Measurements from ENCODE around the gene CRTC3. TPM values are rescaled to one million over a fixed set of nuclear protein-coding genes. Genes with fewer than 3 reads are reported as not detected.

CRTC3 gene
- total RNA-seq, 1 experiment from 2014 or later = 45.0 TPM

DNA sequence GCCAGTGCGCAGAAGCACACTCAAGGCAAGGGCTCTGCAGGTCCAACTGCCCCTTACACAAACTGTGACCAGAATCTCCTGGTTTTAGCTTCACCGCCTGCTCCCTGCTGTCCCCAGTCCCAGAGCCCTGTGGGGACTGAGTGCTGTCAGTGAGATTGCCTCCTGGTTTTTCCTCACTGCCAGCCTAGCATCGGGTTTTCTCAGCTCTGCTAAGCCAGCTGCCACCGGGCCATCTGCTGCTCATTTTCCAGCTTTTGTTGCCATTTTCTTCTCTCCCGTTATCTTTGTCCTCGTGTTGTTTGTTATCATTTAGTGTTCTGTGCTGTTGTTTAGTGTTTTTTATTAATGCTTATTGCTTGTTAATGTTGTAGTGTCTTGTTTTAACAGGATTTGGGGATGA, 108.0 kb downstream of the CRTC3 start:
- Histone ChIP-seq H3K36me3 (ENCODE audit: control insufficient read depth, insufficient read depth, low read length) (no peaks in the 10 kb centered on the region; the same call in 1 of the 2 replicates), H3K27ac (ENCODE audit: low read length) (no peak overlapping the region), H3K9me3 (ENCODE audit: control insufficient read depth, insufficient read depth, low read depth, low read length) (no peaks in the 10 kb centered on the region), H3K4me3 (ENCODE audit: low read depth in 2 of 2, low read length in 2 of 2) (no peak overlapping the region), H3K27me3 (ENCODE audit: control insufficient read depth, insufficient read depth, low read length) (no peaks in the 10 kb centered on the region), H3K4me1 (ENCODE audit: control insufficient read depth, insufficient read depth, low read length) (no peaks in the 10 kb centered on the region)
- in situ Hi-C loops (cut with HindIII; ENCODE audit: low pct_unique_long_range_greater_than_20kb, low sequenced_read_pairs) (no loop called here), intact Hi-C loops (cut with micrococcal nuclease; ENCODE audit: unreplicated experiment) (no loop called here)
- TF ChIP-seq TCF7L2 (IDR thresholded peaks at IDR 0.05; ENCODE audit: low read depth, low read length) = no peak
- TF ChIP-seq, protein P1, sequence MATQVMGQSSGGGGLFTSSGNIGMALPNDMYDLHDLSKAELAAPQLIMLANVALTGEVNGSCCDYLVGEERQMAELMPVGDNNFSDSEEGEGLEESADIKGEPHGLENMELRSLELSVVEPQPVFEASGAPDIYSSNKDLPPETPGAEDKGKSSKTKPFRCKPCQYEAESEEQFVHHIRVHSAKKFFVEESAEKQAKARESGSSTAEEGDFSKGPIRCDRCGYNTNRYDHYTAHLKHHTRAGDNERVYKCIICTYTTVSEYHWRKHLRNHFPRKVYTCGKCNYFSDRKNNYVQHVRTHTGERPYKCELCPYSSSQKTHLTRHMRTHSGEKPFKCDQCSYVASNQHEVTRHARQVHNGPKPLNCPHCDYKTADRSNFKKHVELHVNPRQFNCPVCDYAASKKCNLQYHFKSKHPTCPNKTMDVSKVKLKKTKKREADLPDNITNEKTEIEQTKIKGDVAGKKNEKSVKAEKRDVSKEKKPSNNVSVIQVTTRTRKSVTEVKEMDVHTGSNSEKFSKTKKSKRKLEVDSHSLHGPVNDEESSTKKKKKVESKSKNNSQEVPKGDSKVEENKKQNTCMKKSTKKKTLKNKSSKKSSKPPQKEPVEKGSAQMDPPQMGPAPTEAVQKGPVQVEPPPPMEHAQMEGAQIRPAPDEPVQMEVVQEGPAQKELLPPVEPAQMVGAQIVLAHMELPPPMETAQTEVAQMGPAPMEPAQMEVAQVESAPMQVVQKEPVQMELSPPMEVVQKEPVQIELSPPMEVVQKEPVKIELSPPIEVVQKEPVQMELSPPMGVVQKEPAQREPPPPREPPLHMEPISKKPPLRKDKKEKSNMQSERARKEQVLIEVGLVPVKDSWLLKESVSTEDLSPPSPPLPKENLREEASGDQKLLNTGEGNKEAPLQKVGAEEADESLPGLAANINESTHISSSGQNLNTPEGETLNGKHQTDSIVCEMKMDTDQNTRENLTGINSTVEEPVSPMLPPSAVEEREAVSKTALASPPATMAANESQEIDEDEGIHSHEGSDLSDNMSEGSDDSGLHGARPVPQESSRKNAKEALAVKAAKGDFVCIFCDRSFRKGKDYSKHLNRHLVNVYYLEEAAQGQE (IDR thresholded peaks at IDR 0.05; ENCODE audit: insufficient read depth in 1 of 2, low read depth in 2 of 2, low read length in 1 of 2) = no peak
- TF ChIP-seq, protein P2, sequence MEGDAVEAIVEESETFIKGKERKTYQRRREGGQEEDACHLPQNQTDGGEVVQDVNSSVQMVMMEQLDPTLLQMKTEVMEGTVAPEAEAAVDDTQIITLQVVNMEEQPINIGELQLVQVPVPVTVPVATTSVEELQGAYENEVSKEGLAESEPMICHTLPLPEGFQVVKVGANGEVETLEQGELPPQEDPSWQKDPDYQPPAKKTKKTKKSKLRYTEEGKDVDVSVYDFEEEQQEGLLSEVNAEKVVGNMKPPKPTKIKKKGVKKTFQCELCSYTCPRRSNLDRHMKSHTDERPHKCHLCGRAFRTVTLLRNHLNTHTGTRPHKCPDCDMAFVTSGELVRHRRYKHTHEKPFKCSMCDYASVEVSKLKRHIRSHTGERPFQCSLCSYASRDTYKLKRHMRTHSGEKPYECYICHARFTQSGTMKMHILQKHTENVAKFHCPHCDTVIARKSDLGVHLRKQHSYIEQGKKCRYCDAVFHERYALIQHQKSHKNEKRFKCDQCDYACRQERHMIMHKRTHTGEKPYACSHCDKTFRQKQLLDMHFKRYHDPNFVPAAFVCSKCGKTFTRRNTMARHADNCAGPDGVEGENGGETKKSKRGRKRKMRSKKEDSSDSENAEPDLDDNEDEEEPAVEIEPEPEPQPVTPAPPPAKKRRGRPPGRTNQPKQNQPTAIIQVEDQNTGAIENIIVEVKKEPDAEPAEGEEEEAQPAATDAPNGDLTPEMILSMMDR (IDR thresholded peaks at IDR 0.05) = no peak
- TF ChIP-seq SIN3A (IDR thresholded peaks at IDR 0.05; ENCODE audit: borderline replicate concordance, insufficient read depth, low read depth, low read length) = no peak
- TF ChIP-seq POLR2AphosphoS5 (IDR thresholded peaks at IDR 0.05; ENCODE audit: low read depth, low read length) = no peak
- BruUV-seq (replicated peaks) = no TSS peak
- ChIA-PET POLR2A (no interaction called here), CTCF (no interaction called here)
- DNase-seq (ENCODE audit: low read depth, low spot score) (no peak), ATAC-seq (no peak)

DNA sequence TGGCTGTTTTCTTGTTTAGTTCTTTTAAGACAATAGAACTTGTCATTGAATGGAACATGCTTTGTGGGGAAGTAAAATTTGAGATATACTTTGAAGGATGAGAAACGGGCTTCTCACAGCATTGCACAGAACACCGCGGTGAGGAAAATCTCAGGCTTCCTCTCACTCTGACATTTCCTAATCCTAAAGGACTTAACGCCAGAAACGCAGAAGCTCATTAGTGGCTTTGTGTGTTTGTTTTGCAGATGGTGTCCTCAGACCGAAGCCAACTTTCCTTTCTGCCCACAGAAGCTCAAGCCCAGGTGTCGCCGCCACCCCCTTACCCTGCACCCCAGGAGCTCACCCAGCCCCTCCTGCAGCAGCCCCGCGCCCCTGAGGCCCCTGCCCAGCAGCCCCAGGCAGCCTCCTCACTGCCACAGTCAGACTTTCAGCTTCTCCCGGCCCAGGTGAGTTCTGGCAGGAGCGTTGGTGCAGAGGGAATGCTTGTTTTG, 108.5 kb downstream of the CRTC3 start:
- ATAC-seq (no peak), DNase-seq (ENCODE audit: low read depth, low spot score) (no peak)
- Histone ChIP-seq H3K27me3 (ENCODE audit: control insufficient read depth, insufficient read depth, low read length) (no peaks in the 10 kb centered on the region), H3K27ac (ENCODE audit: low read length) (no peak overlapping the region), H3K36me3 (ENCODE audit: control insufficient read depth, insufficient read depth, low read length) (no peaks in the 10 kb centered on the region; the same call in 1 of the 2 replicates), H3K9me3 (ENCODE audit: control insufficient read depth, insufficient read depth, low read depth, low read length) (no peaks in the 10 kb centered on the region), H3K4me1 (ENCODE audit: control insufficient read depth, insufficient read depth, low read length) (no peaks in the 10 kb centered on the region), H3K4me3 (ENCODE audit: low read depth in 2 of 2, low read length in 2 of 2) (no peak overlapping the region)
- intact Hi-C loops (cut with micrococcal nuclease; ENCODE audit: unreplicated experiment) = no loop called here
- in situ Hi-C loops (cut with HindIII; ENCODE audit: low pct_unique_long_range_greater_than_20kb, low sequenced_read_pairs) = no loop called here
- CTCF ChIA-PET = interaction anchor here (0.9 kb wide), 1 partner anchor 10 kb away, joined by 3 read pairs; no protein-coding TSS in a partner anchor
- TF ChIP-seq SIN3A (IDR thresholded peaks at IDR 0.05; ENCODE audit: borderline replicate concordance, insufficient read depth, low read depth, low read length) (no peak), TCF7L2 (IDR thresholded peaks at IDR 0.05; ENCODE audit: low read depth, low read length) (no peak), POLR2AphosphoS5 (IDR thresholded peaks at IDR 0.05; ENCODE audit: low read depth, low read length) (no peak)
- TF ChIP-seq, protein P1 (IDR thresholded peaks at IDR 0.05; ENCODE audit: insufficient read depth in 1 of 2, low read depth in 2 of 2, low read length in 1 of 2) = no peak
- TF ChIP-seq, protein P2 (IDR thresholded peaks at IDR 0.05) = no peak
- POLR2A ChIA-PET = no interaction called here
- no TSS peak for BruUV-seq (replicated peaks)

Measured in Panc1 (cell line).